HL-60/S4 treated with retinoic acid at 250 ng/mL for 4 days and 3 days (cell line): Measurements from ENCODE around the gene HES7.

Experiments
- in situ Hi-C: fragments of 300-500 bp; cut with MboI; formaldehyde crosslinking; loops from 2 replicates; pipeline ENCODE4 v1.7.0; 2022; ENCODE audit warnings: low sequenced_read_pairs

HES7 gene

DNA sequence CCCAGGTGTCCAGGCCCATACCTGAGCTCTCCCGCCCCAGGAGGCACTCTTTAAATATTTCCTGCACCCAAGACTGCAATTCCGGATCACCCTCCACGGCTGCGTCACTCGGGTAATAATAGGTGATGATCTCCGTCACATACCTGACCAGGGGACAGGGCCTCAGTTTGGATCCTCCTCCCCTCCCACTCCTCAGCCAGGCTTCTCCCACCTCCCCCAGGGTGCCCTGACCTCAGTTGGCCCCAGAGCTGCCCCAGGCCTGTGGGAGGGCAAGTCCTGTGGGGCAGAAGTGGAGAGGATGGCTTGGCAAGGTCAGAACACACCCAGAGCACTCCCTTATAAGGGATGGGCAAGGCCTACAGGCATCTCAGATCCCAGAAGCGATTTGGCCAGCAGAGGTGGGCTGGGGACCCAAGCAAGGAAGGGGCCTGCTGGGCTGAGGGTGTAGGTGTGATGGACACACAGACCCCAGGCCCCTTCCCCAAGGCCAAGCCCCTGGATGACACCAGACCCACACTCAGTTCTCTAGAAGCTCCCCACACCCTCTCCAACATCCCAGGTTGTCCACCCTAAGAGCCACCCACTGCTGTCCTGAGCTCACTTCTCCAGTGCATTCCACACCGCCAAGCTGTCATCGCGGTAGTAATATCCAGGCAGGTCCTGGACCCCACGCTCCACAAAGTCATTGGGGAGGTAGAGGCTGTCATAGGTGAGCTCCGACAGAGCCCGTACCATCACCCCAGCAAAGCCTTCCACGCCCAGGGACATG, 48.1 kb downstream of the HES7 start:
- in situ Hi-C loops, result no loop called here

- in situ Hi-C loops, result no loop called here
These were observed 48.8 kb downstream of the HES7 start for GRCh38 chr17:8075081-8075480.

GRCh38 chr17:8074554-8074953, 49.4 kb downstream of the HES7 start:
- in situ Hi-C loops, result loop anchor here (25.0 kb wide), 1 partner anchor 688 kb away; the partner anchor contains the start of gene SPDYE4

- in situ Hi-C loops, result loop anchor here (25.0 kb wide), 1 partner anchor 688 kb away; the partner anchor contains the start of gene SPDYE4
These were observed 50.0 kb downstream of the HES7 start for GRCh38 chr17:8073627-8074484.

GRCh38 chr17:8072729-8073461, 51.0 kb downstream of the HES7 start:
- in situ Hi-C loops, result loop anchor here (25.0 kb wide), 1 partner anchor 689 kb away; the partner anchor contains the start of gene SPDYE4

- in situ Hi-C loops, result loop anchor here (25.0 kb wide), 1 partner anchor 690 kb away; the partner anchor contains the start of gene SPDYE4
These were observed 51.6 kb downstream of the HES7 start for GRCh38 chr17:8072341-8072728.

- in situ Hi-C loops, result loop anchor here (25.0 kb wide), 1 partner anchor 691 kb away; the partner anchor contains the start of gene SPDYE4
These were observed 52.4 kb downstream of the HES7 start for GRCh38 chr17:8071496-8071895.
